Activated T-helper 17 cell treated with anti-CD3 and anti-CD28 coated beads, Interleukin-2, amount 50 U/mL, for 72 hours (primary cell): ENCODE data around the gene PLEKHA1. TPM values are rescaled to one million over a fixed set of nuclear protein-coding genes. Genes with fewer than 3 reads are reported as not detected.
A peak's percentile ranks its signal among the peaks of the same experiment; 100 is the strongest.

Source experiments
- ATAC-seq: fragments of 150-1000 bp; cut with Tn5 transposase; replicated peaks from 2 replicates; pipeline ENCODE4 v1.10.0; 2021; ENCODE audit warnings: mild to moderate bottlenecking, moderate library complexity
- H3K27ac Mint-ChIP-seq: one replicate; pipeline ENCODE4 v1.8.0; 2022; ENCODE audit warnings: mixed read lengths
- H3K27me3 Mint-ChIP-seq: one replicate; pipeline ENCODE4 v1.8.0; 2022; ENCODE audit warnings: mixed read lengths
- H3K36me3 Mint-ChIP-seq: one replicate; pipeline ENCODE4 v1.8.0; 2022; ENCODE audit warnings: low read depth, mild to moderate bottlenecking, mixed read lengths
- H3K4me1 Mint-ChIP-seq: one replicate; pipeline ENCODE4 v1.8.0; 2022; ENCODE audit warnings: mixed read lengths
- H3K4me3 Mint-ChIP-seq: one replicate; pipeline ENCODE4 v1.8.0; 2022; ENCODE audit warnings: mild to moderate bottlenecking, mixed read lengths
- H3K9me3 Mint-ChIP-seq: one replicate; pipeline ENCODE4 v1.8.0; 2022; ENCODE audit warnings: mixed read lengths
- total RNA-seq, 2 donors: library from RNA; stranded (reverse); gene quantifications; one replicate each; pipeline ENCODE4 v1.2.3, GENCODE V29; 2022

PLEKHA1 gene
- total RNA-seq, 2 donors from 2014 or later: 2.4 to 13.9 TPM

- peaks cover 15% of the 10 kb centered on the region for H3K27me3 Mint-ChIP-seq
- no peaks in the 10 kb centered on the region for H3K4me1 Mint-ChIP-seq
- ATAC-seq: no peak
- no peak overlapping the region for H3K27ac Mint-ChIP-seq
- no peaks in the 10 kb centered on the region for H3K36me3 Mint-ChIP-seq
- H3K9me3 Mint-ChIP-seq: no peaks in the 10 kb centered on the region
- no peak overlapping the region for H3K4me3 Mint-ChIP-seq
Observed at GRCh38 chr10:122341141-122341810, 33.2 kb upstream of the PLEKHA1 start.

GRCh38 chr10:122342293-122343134 lies 32.0 kb upstream of the PLEKHA1 start:
- H3K4me3 Mint-ChIP-seq: no peak overlapping the region
- H3K27ac Mint-ChIP-seq: no peak overlapping the region
- H3K36me3 Mint-ChIP-seq: no peaks in the 10 kb centered on the region
- H3K4me1 Mint-ChIP-seq: no peaks in the 10 kb centered on the region
- H3K9me3 Mint-ChIP-seq: no peaks in the 10 kb centered on the region
- peak; percentile 55 for ATAC-seq
- H3K27me3 Mint-ChIP-seq: peaks cover 9% of the 10 kb centered on the region

DNA sequence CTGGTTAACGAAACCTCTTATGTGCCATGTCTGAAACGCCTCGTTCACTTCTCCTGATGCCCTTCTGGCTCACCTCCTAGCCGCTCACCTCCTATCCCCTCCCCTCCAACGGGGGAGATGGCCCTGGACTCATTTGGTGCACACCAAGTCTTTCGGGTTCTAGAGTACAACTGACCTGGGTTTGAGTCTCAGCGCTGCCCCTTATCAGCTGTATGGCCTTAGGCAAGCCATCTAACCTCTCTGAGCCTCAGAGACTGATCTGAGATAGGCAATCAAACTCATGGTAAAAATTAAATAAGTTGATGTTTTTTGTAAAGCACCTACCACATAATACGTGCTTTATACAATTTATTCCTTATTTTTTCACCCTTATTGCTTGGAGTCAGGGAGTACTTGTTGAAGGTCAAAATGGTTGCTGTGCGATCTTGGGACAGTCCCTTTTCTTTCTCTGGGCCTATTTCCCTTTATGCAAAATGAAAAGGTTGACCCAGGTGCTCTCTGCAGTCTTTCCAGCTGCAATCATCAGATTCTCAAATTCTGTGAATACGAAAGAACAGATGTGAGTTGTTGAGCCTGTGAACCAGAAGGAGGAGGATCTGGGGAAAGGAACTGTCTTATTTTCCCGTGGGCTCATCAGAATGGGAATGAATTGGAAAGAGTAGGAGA lies 31.2 kb upstream of the PLEKHA1 start:
- no peaks in the 10 kb centered on the region for H3K4me1 Mint-ChIP-seq
- no peak overlapping the region for H3K27ac Mint-ChIP-seq
- H3K4me3 Mint-ChIP-seq: no peak overlapping the region
- H3K36me3 Mint-ChIP-seq: no peaks in the 10 kb centered on the region
- H3K27me3 Mint-ChIP-seq: peaks cover 9% of the 10 kb centered on the region
- no peak for ATAC-seq
- H3K9me3 Mint-ChIP-seq: no peaks in the 10 kb centered on the region

DNA sequence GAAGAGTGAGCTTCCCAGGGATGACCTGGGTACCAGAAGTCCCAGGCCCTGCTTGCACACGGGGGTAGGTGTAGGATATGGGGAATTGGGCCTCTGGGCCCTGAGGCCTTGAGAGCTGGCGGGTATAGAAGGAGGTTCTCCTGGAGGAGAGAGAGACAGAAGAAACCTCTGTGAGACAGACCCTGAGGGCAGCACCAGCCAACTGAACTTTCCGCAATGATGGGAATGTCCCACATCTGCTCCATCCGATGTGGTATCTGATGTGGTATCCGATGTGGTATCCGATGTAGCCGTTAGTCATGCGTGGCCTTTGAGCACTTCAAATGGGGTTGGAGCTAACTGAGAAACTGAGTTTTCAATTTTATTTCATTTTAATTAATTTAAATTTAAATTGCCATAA lies 30.6 kb upstream of the PLEKHA1 start:
- Mint-ChIP-seq H3K36me3 (no peaks in the 10 kb centered on the region), H3K4me1 (no peaks in the 10 kb centered on the region), H3K27me3 (peaks cover 9% of the 10 kb centered on the region), H3K4me3 (no peak overlapping the region), H3K9me3 (no peaks in the 10 kb centered on the region), H3K27ac (no peak overlapping the region)
- ATAC-seq: no peak

GRCh38 chr10:122344741-122345258 lies 29.7 kb upstream of the PLEKHA1 start:
- Mint-ChIP-seq H3K36me3 (no peaks in the 10 kb centered on the region), H3K9me3 (no peaks in the 10 kb centered on the region), H3K4me1 (no peaks in the 10 kb centered on the region), H3K27ac (no peak overlapping the region), H3K27me3 (peaks cover 5% of the 10 kb centered on the region), H3K4me3 (no peak overlapping the region)
- peak; percentile 78 for ATAC-seq

DNA sequence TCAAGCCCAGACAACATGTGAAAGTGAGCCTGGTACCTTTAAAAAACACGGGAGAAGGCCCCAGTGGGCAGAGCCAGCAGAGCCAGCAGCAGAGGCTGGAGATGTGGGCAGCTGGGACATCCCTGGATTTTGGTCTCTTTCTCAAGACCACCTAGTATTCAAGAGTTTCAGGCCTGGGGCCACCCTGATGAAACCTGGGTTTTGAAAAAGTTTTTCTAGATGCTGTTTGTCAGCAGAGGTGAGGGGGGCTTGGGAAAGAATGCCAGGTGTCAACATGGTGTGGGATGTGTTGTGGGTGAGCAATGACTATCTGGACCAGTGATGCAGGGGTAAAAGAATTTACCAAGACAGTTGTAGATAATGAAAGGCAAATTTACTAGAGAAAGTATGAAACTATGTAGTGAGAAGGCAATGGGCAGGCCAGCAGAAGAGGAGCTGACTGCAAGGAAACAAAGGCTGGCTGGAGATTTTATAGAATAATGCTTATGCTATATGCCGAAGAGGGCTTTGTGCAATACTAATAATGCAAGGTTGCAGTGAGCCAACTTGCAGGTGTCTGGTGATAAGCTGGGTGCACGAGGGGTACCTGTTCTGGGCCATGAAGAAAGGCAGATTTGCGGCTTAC lies 28.1 kb upstream of the PLEKHA1 start:
- H3K27ac Mint-ChIP-seq: no peak overlapping the region
- H3K27me3 Mint-ChIP-seq: no peaks in the 10 kb centered on the region
- ATAC-seq: no peak
- no peaks in the 10 kb centered on the region for H3K9me3 Mint-ChIP-seq
- no peaks in the 10 kb centered on the region for H3K4me1 Mint-ChIP-seq
- no peaks in the 10 kb centered on the region for H3K36me3 Mint-ChIP-seq
- H3K4me3 Mint-ChIP-seq: no peak overlapping the region

GRCh38 chr10:122347170-122347841 lies 27.2 kb upstream of the PLEKHA1 start:
- no peak for ATAC-seq
- H3K4me1 Mint-ChIP-seq: no peaks in the 10 kb centered on the region

DNA sequence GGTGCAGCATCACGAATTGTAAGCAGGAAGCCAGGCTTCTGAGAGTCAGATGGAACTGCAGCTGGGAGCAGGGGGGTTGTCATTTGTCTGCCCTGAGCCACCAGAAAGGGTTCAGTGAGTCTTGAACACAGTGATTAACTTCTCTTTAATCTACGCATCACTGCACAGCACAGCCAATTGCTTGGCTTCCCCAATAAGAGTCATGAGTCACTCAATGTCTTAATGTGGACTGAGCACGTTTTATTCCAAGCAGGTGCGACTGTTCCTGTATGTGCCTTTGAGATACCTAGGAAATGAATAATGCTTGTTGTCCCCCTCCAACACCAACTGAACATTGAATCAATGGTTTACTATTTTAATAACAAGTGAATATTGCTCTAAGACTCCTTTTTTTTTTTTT lies 26.0 kb upstream of the PLEKHA1 start:
- no peaks in the 10 kb centered on the region for H3K9me3 Mint-ChIP-seq
- no peak overlapping the region for H3K4me3 Mint-ChIP-seq
- no peak for ATAC-seq
- H3K4me1 Mint-ChIP-seq: no peaks in the 10 kb centered on the region
- H3K27ac Mint-ChIP-seq: no peak overlapping the region
- H3K36me3 Mint-ChIP-seq: no peaks in the 10 kb centered on the region
- peaks cover 6% of the 10 kb centered on the region for H3K27me3 Mint-ChIP-seq

More at GRCh38 chr10:122347170-122347841, 27.2 kb upstream of the PLEKHA1 start:
- Mint-ChIP-seq H3K27me3 (peaks cover 5% of the 10 kb centered on the region), H3K4me3 (no peak overlapping the region), H3K36me3 (no peaks in the 10 kb centered on the region), H3K9me3 (no peaks in the 10 kb centered on the region), H3K27ac (no peak overlapping the region)

- Mint-ChIP-seq H3K4me3 (no peak overlapping the region), H3K9me3 (no peaks in the 10 kb centered on the region)
- no peak for ATAC-seq
Observed at GRCh38 chr10:122348935-122349361, 25.6 kb upstream of the PLEKHA1 start.

GRCh38 chr10:122349758-122350369 lies 24.6 kb upstream of the PLEKHA1 start:
- Mint-ChIP-seq H3K4me1 (no peaks in the 10 kb centered on the region), H3K27ac (no peak overlapping the region), H3K27me3 (peaks cover 11% of the 10 kb centered on the region), H3K9me3 (no peaks in the 10 kb centered on the region), H3K36me3 (no peaks in the 10 kb centered on the region), H3K4me3 (no peak overlapping the region)
- no peak for ATAC-seq

More at GRCh38 chr10:122348935-122349361, 25.6 kb upstream of the PLEKHA1 start:
- peaks cover 11% of the 10 kb centered on the region for H3K27me3 Mint-ChIP-seq
- no peaks in the 10 kb centered on the region for H3K36me3 Mint-ChIP-seq
- no peak overlapping the region for H3K27ac Mint-ChIP-seq
- H3K4me1 Mint-ChIP-seq: no peaks in the 10 kb centered on the region

GRCh38 chr10:122350893-122351292 lies 23.6 kb upstream of the PLEKHA1 start:
- no peaks in the 10 kb centered on the region for H3K9me3 Mint-ChIP-seq

DNA sequence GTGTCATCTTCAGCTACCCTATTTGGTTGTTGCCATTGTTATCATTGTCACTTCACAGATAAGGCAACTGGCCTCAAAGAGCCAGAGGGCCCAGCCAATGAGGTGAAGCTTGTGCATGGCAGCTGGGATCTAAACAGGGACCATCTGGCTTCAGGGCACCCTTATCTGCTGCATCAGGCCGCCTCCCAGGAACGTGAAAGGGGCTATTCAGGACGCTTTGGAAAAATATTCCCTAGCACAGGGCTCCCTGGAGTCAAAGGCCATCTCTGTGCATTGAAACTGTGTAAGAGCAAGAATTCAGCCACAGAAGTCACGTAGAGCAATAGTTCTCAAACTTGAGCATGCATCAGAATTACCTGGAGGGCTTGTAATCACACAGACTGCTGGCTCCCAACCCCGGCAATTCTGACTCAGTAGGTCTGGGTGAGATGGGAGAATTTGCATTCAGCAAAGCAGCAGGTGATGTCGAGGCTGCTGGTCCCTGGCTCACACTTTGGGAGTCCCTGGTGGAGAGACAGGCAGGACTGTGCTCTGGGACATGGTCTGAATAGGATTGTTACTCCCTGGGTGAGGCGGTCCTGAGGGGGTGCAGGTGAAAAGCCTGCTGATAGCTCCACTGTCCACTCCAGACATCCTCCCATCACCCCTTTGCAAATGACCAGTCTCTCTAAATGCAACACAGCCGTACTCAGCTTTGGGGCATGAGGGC lies 21.5 kb upstream of the PLEKHA1 start:
- Mint-ChIP-seq H3K9me3 (no peaks in the 10 kb centered on the region), H3K4me3 (no peak overlapping the region), H3K4me1 (no peaks in the 10 kb centered on the region), H3K27me3 (peaks cover 11% of the 10 kb centered on the region), H3K27ac (no peak overlapping the region), H3K36me3 (no peaks in the 10 kb centered on the region)
- ATAC-seq: no peak

More at GRCh38 chr10:122350893-122351292, 23.6 kb upstream of the PLEKHA1 start:
- Mint-ChIP-seq H3K4me1 (no peaks in the 10 kb centered on the region), H3K4me3 (no peak overlapping the region), H3K27ac (no peak overlapping the region), H3K36me3 (no peaks in the 10 kb centered on the region), H3K27me3 (peaks cover 11% of the 10 kb centered on the region)
- ATAC-seq: no peak

DNA sequence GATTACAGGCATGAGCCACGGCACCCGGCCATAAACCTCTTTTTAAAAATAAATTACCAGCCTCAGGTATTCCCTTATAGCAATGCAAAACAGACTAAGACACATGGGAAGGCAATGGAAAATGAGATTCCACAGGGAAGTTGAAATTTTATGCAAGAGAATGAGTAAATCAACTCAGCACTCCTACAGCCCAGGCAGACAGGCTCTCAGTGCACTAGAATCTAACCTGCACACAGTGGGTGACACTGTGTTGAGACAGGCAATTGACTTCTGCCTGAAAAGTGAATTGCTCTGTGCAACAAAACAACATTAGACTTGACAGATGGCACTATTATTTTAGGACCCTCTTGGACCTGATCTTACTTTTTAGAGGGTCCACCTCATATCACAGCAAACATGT lies 20.1 kb upstream of the PLEKHA1 start:
- H3K4me1 Mint-ChIP-seq: no peaks in the 10 kb centered on the region
- H3K4me3 Mint-ChIP-seq: no peak overlapping the region
- no peak for ATAC-seq
- no peaks in the 10 kb centered on the region for H3K36me3 Mint-ChIP-seq
- H3K27me3 Mint-ChIP-seq: peaks cover 11% of the 10 kb centered on the region
- no peaks in the 10 kb centered on the region for H3K9me3 Mint-ChIP-seq
- no peak overlapping the region for H3K27ac Mint-ChIP-seq
